HepG2 (cell line): ENCODE results near the gene P4HB. TPM values are rescaled to one million over a fixed set of nuclear protein-coding genes. Genes with fewer than 3 reads are reported as not detected.

ENCODE experiments used
- ARNT ChIP-seq: fragments of 450-650 bp; IDR thresholded peaks from 2 replicates; pipeline ENCODE4 v1.6.1; 2017
- EP300 ChIP-seq, 3 experiments: sonication (generic) in 1 of 3; formaldehyde crosslinking in 1 of 3; IDR thresholded peaks; 2 replicates each; pipeline versions ENCODE4 v1.5.1 to v1.6.1; 2011 to 2020; ENCODE audit warnings: low read depth in 2 of 3, low read length in 2 of 3, borderline replicate concordance in 1 of 3, improper control_type of control experiment in 1 of 3, mild to moderate bottlenecking in 1 of 3, missing genetic modification reagents in 1 of 3, moderate library complexity in 1 of 3
- FOXK2 ChIP-seq: fragments of 450-650 bp; IDR thresholded peaks from 2 replicates; pipeline ENCODE4 v1.6.1; 2016
- JUND ChIP-seq: sonication (generic); formaldehyde crosslinking; IDR thresholded peaks from 2 replicates; pipeline ENCODE4 v1.8.0; 2022; ENCODE audit warnings: mild to moderate bottlenecking, missing genetic modification reagents
- NCOR1 ChIP-seq: fragments of 200-600 bp; sonication (generic); IDR thresholded peaks from 2 replicates; pipeline ENCODE4 v1.7.0; 2017; ENCODE audit warnings: antibody characterized with exemption, low read length, borderline replicate concordance
- NFE2L1 ChIP-seq: sonication (generic); formaldehyde crosslinking; IDR thresholded peaks from 2 replicates; pipeline ENCODE4 v1.4.0; 2020; ENCODE audit warnings: missing genetic modification reagents, mild to moderate bottlenecking, borderline replicate concordance
- PCBP2 ChIP-seq: fragments of 200-400 bp; formaldehyde crosslinking; optimal IDR thresholded peaks from 2 replicates; pipeline ENCODE3; 2018; ENCODE audit warnings: low read length, low read depth; ENCODE audit not compliant: poor library complexity, severe bottlenecking
- PHB2 ChIP-seq: fragments of 450-650 bp; IDR thresholded peaks from 2 replicates; pipeline ENCODE4 v1.6.1; 2018; ENCODE audit not compliant: partially characterized antibody
- PHF21A ChIP-seq: sonication (generic); formaldehyde crosslinking; IDR thresholded peaks from 2 replicates; pipeline ENCODE4 v1.5.0; 2020; ENCODE audit warnings: mild to moderate bottlenecking, missing genetic modification reagents
- PHF5A ChIP-seq: IDR thresholded peaks from one replicate; pipeline ENCODE4 v1.6.1; 2018; ENCODE audit warnings: low read depth, missing genetic modification reagents; ENCODE audit not compliant: unreplicated experiment
- PHF8 ChIP-seq: sonication (generic); formaldehyde crosslinking; IDR thresholded peaks from 2 replicates; pipeline ENCODE4 v1.5.0; 2020; ENCODE audit warnings: missing genetic modification reagents
- POGZ ChIP-seq: sonication (generic); formaldehyde crosslinking; IDR thresholded peaks from 2 replicates; pipeline ENCODE4 v1.4.0; 2020; ENCODE audit warnings: mild to moderate bottlenecking, missing genetic modification reagents
- REXO4 ChIP-seq: sonication (generic); formaldehyde crosslinking; IDR thresholded peaks from 2 replicates; pipeline ENCODE4 v1.8.0; 2022; ENCODE audit warnings: missing genetic modification reagents, mild to moderate bottlenecking, borderline replicate concordance
- SETDB1 ChIP-seq: sonication (generic); formaldehyde crosslinking; IDR thresholded peaks from 2 replicates; pipeline ENCODE4 v1.5.1; 2020; ENCODE audit warnings: missing genetic modification reagents, mild to moderate bottlenecking, borderline replicate concordance
- SP1 ChIP-seq, 2 experiments: fragments of 450-650 bp in 1 of 2; sonication (generic) in 1 of 2; formaldehyde crosslinking in 1 of 2; IDR thresholded peaks; 2 replicates each; pipeline versions ENCODE4 v1.4.0 to v1.6.1; 2016 to 2020; ENCODE audit warnings: missing genetic modification reagents in 1 of 2
- SUZ12 ChIP-seq: fragments of 150-350 bp; IDR thresholded peaks from 2 replicates; pipeline ENCODE4 v1.6.1; 2014; ENCODE audit warnings: low read depth, low read length
- THAP11 ChIP-seq: IDR thresholded peaks from 2 replicates; pipeline ENCODE4 v1.6.1; 2016; ENCODE audit warnings: missing biosample characterization, missing genetic modification reagents
- ZC3H13 ChIP-seq: sonication (generic); formaldehyde crosslinking; IDR thresholded peaks from 2 replicates; pipeline ENCODE4 v1.8.1; 2023; ENCODE audit warnings: mild to moderate bottlenecking, missing genetic modification reagents, moderate library complexity
- ZNF251 ChIP-seq: sonication (generic); formaldehyde crosslinking; IDR thresholded peaks from 2 replicates; pipeline ENCODE4 v1.9.0; 2021; ENCODE audit warnings: mild to moderate bottlenecking, missing genetic modification reagents
- ZNF333 ChIP-seq: sonication (generic); formaldehyde crosslinking; IDR thresholded peaks from 2 replicates; pipeline ENCODE4 v1.4.0; 2020; ENCODE audit warnings: mild to moderate bottlenecking, missing genetic modification reagents, borderline replicate concordance
- ZNF367 ChIP-seq: sonication (generic); formaldehyde crosslinking; IDR thresholded peaks from 2 replicates; pipeline ENCODE4 v1.4.0; 2020; ENCODE audit warnings: missing genetic modification reagents, borderline replicate concordance
- ZNF484 ChIP-seq: sonication (generic); formaldehyde crosslinking; IDR thresholded peaks from 2 replicates; pipeline ENCODE4 v1.5.1; 2020; ENCODE audit warnings: mild to moderate bottlenecking, low read depth, missing genetic modification reagents, borderline replicate concordance
- ZNF546 ChIP-seq: sonication (generic); formaldehyde crosslinking; conservative IDR thresholded peaks from 2 replicates; pipeline ENCODE4 v1.8.1; 2023; ENCODE audit warnings: mild to moderate bottlenecking, missing genetic modification reagents
- ZNF615 ChIP-seq: sonication (generic); formaldehyde crosslinking; IDR thresholded peaks from 2 replicates; pipeline ENCODE4 v1.5.0; 2020; ENCODE audit warnings: mild to moderate bottlenecking, missing genetic modification reagents, borderline replicate concordance
- ZNF749 ChIP-seq: sonication (generic); formaldehyde crosslinking; IDR thresholded peaks from 2 replicates; pipeline ENCODE4 v1.8.0; 2022; ENCODE audit warnings: mild to moderate bottlenecking, missing genetic modification reagents, moderate library complexity, borderline replicate concordance
- polyA plus RNA-seq, 8 experiments: library from polyadenylated mRNA; depleted of rRNA in 3 of 8; stranded (reverse) in 7 of 8; unstranded in 1 of 8; fragments of >200 nt; fragmentation: Illumina TruSeq in 4 of 8; extraction: Trizol in 4 of 8; gene quantifications; 2 replicates each; pipeline versions ENCODE4 v1.2.1 to v1.2.3, GENCODE V29; 2011 to 2016; ENCODE audit warnings: low read depth in 4 of 8, missing spikeins in 1 of 8, mixed read lengths in 1 of 8; ENCODE audit not compliant: insufficient read depth in 1 of 8
- total RNA-seq, 5 experiments: library from RNA; depleted of rRNA; stranded (reverse); fragments of >200 nt; fragmentation: Illumina TruSeq; extraction: Trizol; gene quantifications; 2 replicates each; pipeline ENCODE4 v1.2.3, GENCODE V29; 2016; ENCODE audit warnings: low read depth in 1 of 5
- TF ChIP-seq, protein P1 (sequence below): sonication (generic); formaldehyde crosslinking; IDR thresholded peaks from 2 replicates; pipeline ENCODE4 v1.8.0; 2022; ENCODE audit warnings: mild to moderate bottlenecking, missing genetic modification reagents, moderate library complexity
- TF ChIP-seq, protein P2 (sequence below): sonication (generic); formaldehyde crosslinking; IDR thresholded peaks from 2 replicates; pipeline ENCODE4 v1.5.0; 2020; ENCODE audit warnings: missing genetic modification reagents, mild to moderate bottlenecking, borderline replicate concordance

P4HB gene
- total and polyA plus RNA-seq, 2 of the 13 experiments (the other 11 are each of a cell fraction or from before 2014, with no cell fraction given): 185 to 782 TPM

DNA sequence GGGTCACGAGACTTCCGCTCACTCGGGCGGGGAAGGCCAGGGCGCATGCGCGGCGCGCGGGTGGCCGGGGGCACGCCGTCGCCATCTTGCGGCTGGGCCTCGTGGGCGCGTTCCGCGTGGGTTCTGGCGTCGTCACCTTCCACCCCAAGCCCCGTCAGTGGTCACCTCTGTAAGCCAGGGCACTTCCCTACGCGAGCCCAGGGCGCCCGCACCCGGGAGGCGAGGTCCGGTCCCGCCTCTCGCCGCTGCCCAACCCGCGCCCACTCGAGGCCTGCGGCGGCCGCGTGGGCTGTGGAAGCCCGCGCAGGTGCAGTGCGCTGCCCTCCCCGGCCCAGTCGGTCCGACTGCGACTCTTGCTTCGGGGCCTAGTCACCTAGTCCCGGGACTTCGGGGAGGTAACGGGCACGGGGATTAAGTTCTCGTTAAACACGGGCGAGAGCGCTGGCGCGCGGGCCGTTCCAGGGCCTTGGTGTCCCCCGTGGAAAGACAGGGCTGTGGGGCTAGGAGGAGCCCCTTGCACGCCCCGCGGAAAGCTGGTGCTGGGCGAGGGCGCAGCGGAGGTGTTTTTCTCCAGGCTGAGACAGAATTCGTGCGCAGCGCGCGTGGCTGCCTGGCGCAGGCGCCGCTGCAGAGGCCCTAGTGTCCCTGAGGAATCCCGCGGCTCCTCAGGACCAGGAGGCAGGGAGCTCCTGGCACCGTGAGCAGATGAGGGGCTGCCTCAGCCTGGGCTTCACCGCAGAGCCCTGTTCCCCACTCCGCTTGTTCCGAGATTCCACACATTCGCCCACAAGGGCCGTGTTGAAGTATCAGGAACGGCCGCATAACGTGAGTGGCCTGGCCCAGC lies 11.3 kb upstream of the P4HB start (continued):
- TF ChIP-seq, protein P1, sequence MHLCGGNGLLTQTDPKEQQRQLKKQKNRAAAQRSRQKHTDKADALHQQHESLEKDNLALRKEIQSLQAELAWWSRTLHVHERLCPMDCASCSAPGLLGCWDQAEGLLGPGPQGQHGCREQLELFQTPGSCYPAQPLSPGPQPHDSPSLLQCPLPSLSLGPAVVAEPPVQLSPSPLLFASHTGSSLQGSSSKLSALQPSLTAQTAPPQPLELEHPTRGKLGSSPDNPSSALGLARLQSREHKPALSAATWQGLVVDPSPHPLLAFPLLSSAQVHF (CRISPR knock-in tag): peak; percentile 98
- TF ChIP-seq SUZ12 (no peak), FOXK2 (no peak), POGZ (peak; percentile 84), ZNF333 (CRISPR knock-in tag) (peak; percentile 92; the same call in 1 of the 2 replicates), ZNF749 (CRISPR knock-in tag) (peak; percentile 99), SP1 (IDR thresholded peaks at IDR 0.05) (no peak), SP1 (CRISPR knock-in tag; IDR thresholded peaks at IDR 0.05) (peak; percentile 60), ZNF251 (CRISPR knock-in tag) (peak; percentile 88; the same call in 1 of the 2 replicates), PCBP2 (no peak), THAP11 (CRISPR knock-in tag) (peak; percentile 91), EP300 (IDR thresholded peaks at IDR 0.05; ENCODE audit: low read depth in 2 of 2, low read length in 2 of 2) (no peak; a peak in 1 of 4 replicates), EP300 (CRISPR knock-in tag; IDR thresholded peaks at IDR 0.05; ENCODE audit: borderline replicate concordance) (peak; percentile 78), ZNF546 (peak; percentile 99), ZNF367 (no peak; the same call in 1 of the 2 replicates), REXO4 (CRISPR knock-in tag) (peak; percentile 96; the same call in 1 of the 2 replicates), PHF8 (CRISPR knock-in tag) (peak; percentile 83), NCOR1 (no peak), PHF5A (CRISPR knock-in tag) (peak; percentile 17), ARNT (no peak), ZC3H13 (CRISPR knock-in tag) (peak; percentile 98), ZNF615 (CRISPR knock-in tag) (no peak), NFE2L1 (CRISPR knock-in tag) (peak; percentile 94), SETDB1 (CRISPR knock-in tag) (no peak), PHB2 (no peak), JUND (CRISPR knock-in tag) (peak; percentile 84), ZNF484 (CRISPR knock-in tag) (peak; percentile 93; the same call in 1 of the 2 replicates), PHF21A (CRISPR knock-in tag) (peak; percentile 42; the same call in 1 of the 2 replicates)
- TF ChIP-seq, protein P2, sequence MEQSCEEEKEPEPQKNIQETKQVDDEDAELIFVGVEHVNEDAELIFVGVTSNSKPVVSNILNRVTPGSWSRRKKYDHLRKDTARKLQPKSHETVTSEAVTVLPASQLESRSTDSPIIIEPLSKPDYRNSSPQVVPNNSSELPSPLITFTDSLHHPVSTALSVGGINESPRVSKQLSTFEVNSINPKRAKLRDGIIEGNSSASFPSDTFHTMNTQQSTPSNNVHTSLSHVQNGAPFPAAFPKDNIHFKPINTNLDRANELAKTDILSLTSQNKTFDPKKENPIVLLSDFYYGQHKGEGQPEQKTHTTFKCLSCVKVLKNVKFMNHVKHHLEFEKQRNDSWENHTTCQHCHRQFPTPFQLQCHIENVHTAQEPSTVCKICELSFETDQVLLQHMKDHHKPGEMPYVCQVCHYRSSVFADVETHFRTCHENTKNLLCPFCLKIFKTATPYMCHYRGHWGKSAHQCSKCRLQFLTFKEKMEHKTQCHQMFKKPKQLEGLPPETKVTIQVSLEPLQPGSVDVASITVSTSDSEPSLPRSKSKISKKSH (CRISPR knock-in tag): peak; percentile 96
